HT1080 (cell line): ENCODE data around the gene STRIP1. TPM values are rescaled to one million over a fixed set of nuclear protein-coding genes. Genes with fewer than 3 reads are reported as not detected.

Source experiments
- DNase-seq: peaks from one replicate; pipeline ENCODE4 v3.0.0-alpha.2; 2015; ENCODE audit warnings: low read depth
- total RNA-seq: library from RNA; depleted of rRNA; stranded (reverse); fragments of >200 nt; shearing (Covaris generic); gene quantifications from 2 replicates; pipeline ENCODE4 v1.2.3, GENCODE V29; 2014

Gene STRIP1
- total RNA-seq, 1 experiment from 2014 or later = 27.5 TPM

- no peak for DNase-seq
These were observed 15.6 kb downstream of the STRIP1 start for GRCh38 chr1:110049801-110050601.

- no peak for DNase-seq
These were observed 16.3 kb downstream of the STRIP1 start for GRCh38 chr1:110050602-110051261.

- DNase-seq = no peak
These were observed 16.8 kb downstream of the STRIP1 start for GRCh38 chr1:110051262-110051648.

- DNase-seq = peak; percentile 39
These were observed 19.4 kb downstream of the STRIP1 start for GRCh38 chr1:110053552-110054428.

- no peak for DNase-seq
These were observed 21.3 kb downstream of the STRIP1 start for GRCh38 chr1:110055493-110056284.

GRCh38 chr1:110056285-110056683 lies 21.9 kb downstream of the STRIP1 start:
- DNase-seq = no peak

- DNase-seq = no peak
These were observed 22.4 kb downstream of the STRIP1 start for GRCh38 chr1:110056776-110057175.

GRCh38 chr1:110057963-110058518 lies 23.6 kb downstream of the STRIP1 start:
- no peak for DNase-seq

GRCh38 chr1:110058591-110058990 lies 24.2 kb downstream of the STRIP1 start:
- DNase-seq = no peak

GRCh38 chr1:110059133-110059863 lies 24.9 kb downstream of the STRIP1 start:
- DNase-seq = no peak

- DNase-seq = peak; percentile 27
These were observed 25.7 kb downstream of the STRIP1 start for GRCh38 chr1:110060034-110060661.

GRCh38 chr1:110060662-110061060 lies 26.2 kb downstream of the STRIP1 start:
- no peak for DNase-seq

GRCh38 chr1:110061341-110061740 lies 26.9 kb downstream of the STRIP1 start:
- no peak for DNase-seq

- no peak for DNase-seq
These were observed 28.2 kb downstream of the STRIP1 start for GRCh38 chr1:110062612-110063011.

- DNase-seq = no peak
These were observed 29.4 kb downstream of the STRIP1 start for GRCh38 chr1:110063781-110064180.

GRCh38 chr1:110064576-110065337 lies 30.3 kb downstream of the STRIP1 start:
- no peak for DNase-seq

- peak; percentile 23 for DNase-seq
These were observed 31.4 kb downstream of the STRIP1 start for GRCh38 chr1:110065841-110066240.

GRCh38 chr1:110067479-110067892 lies 33.1 kb downstream of the STRIP1 start:
- no peak for DNase-seq
